GM19468 (cell line): Measurements from ENCODE around the gene ATP13A3.

ENCODE experiments used
- ATAC-seq: cut with Tn5 transposase; IDR thresholded peaks from one replicate; pipeline ENCODE4 v1.9.1; 2021; ENCODE audit warnings: mild to moderate bottlenecking, moderate library complexity, moderate number of reproducible peaks; ENCODE audit not compliant: unreplicated experiment; ENCODE audit errors: extremely low read depth

ATP13A3 gene

DNA sequence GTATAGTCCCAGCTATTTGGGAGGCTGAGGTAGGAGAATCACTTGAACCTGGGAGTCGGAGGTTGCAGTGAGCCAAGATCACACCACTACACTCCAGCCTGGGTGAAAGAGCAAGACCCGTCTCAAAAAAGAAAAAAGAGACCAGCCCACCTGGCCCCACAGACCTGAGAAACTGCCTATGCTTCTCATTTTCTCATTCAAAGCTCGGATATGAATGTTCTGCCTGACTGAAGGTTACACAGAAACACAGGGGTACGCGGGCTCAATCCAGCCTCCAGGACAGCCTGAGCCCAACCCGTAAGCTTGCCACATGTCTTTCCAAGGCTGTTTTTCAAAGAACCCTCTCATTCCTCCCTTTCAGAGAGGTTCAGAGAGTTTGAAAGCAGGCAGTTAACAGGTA, 107.6 kb downstream of the ATP13A3 start:
- ATAC-seq: no peak

- no peak for ATAC-seq
Measured at GRCh38 chr3:194377708-194378107, 109.1 kb downstream of the ATP13A3 start.

GRCh38 chr3:194376241-194376560, 110.6 kb downstream of the ATP13A3 start:
- no peak for ATAC-seq

- no peak for ATAC-seq
Measured at GRCh38 chr3:194375473-194376240, 111.1 kb downstream of the ATP13A3 start.

DNA sequence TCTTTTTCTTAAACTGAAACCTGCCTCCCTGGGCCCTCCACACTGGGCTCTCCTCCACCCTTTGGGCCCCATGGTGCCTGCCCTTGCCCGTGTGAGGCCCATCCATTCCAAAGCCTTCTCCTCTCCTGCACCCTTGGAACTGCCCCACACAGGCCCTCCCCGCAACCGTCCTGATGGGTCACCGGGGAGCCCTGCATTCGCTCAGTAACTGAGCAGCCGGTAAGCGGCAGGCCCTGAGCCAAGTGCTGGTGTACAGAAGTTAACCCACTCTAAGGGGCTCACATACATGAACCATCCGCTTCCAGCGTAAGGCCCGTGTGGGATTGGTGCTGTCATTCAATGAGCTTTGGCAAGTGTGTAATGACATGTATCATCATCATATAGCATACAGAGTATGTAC, 111.9 kb downstream of the ATP13A3 start:
- ATAC-seq: no peak

DNA sequence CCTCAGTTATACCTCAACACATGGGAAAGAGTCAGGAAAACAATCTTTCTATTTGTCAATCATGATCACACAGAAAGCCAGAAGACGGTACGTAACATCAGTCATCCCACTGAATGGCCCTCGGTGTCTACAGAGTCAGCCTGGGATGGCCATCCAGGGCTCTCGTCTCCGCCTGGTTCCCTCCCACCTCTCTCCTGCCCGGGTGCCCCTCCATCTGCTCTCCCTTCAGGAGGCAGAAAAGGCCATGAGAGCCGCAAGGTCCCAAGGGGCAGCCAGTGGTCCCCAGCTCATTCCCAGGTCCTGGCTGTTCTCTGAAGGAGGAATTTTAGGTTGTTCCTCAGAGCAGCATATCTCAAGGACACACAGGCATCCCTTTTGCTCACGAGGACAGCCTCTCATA, 112.9 kb downstream of the ATP13A3 start:
- no peak for ATAC-seq

DNA sequence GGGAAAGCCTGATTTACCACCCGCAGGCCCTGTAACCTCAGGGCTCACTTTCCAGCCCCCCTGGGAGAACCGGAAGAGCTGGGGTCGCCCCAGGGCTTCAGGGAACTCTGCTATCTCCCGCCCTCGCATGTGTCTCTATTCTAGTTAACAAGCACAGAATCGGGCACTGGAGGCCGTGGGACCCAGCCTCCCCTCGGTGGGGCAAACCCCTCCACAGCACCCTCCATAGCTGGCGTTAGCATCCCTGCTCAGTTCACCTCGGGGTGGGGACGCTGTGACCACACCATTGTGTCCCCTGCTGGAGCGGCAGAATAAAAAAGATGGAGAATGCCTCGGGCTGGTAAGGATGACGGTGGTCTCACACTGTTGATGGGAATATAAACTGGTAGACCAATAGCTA, 113.8 kb downstream of the ATP13A3 start:
- no peak for ATAC-seq

- ATAC-seq: no peak
Measured at GRCh38 chr3:194370753-194371152, 116.0 kb downstream of the ATP13A3 start.

- no peak for ATAC-seq
Measured at GRCh38 chr3:194369522-194370279, 117.1 kb downstream of the ATP13A3 start, which contains the start of gene LRRC15. LRRC15 (minus strand) TSS chr3:194369743; CDS start chr3:194361043, 8,700 bp downstream.

DNA sequence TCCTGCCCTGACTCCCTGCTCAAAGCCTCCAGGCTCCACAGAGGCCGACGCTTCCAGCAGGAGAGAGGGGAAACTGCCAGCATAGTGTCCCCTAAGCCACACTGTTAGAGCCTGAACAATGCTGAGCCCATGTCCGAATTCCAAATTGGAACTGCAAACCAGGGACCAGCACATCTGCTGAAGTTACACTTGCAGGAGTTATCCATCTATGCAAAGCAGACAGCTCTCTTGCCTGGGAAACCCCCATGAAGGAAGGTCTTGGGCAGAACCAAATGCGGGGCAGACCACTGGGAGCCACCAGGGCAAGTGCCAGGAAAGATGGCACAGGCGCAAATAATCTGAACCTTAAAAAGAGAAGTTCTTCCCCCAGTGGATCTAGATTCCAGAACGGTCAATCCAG, 117.9 kb downstream of the ATP13A3 start:
- no peak for ATAC-seq

DNA sequence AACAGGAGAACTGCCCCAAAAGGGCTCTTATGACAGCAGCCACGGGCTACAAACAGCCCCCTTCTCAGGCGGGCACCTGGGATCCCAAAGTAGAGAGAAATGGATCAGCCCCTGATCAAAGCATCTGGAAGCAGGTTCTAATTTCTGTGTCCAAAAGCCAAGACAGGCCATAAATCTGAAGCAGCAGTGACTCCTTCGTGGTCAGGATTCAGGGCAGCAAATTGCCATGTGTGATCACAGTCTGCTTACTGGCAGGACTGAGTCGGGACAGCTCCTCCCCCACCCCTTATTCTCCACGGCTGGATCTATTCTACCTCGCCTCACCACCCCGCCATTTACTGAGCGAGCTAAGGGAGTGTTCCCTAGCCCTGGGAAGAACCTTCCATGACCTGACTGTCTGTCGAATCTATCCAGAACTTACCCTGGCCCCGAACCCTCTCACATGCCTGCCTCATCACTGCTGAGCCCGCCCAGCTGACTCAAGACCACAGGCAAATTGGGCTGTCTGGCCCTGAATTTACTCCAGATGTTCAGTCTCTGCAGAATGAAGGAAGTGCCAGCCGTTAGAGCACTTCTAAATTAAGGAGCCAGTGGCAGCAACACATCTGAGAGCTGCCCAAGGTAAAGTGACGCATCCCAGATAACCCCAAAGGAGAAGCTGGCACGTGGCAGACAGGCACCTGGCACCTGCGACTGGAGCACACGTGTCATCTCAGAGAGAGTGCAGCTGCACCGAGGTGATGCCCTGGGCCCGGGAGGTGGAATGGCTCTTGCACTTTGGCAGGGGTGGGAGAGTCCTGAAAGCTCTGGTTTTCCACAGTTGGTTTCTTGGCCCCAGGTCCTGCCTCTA, 118.6 kb downstream of the ATP13A3 start:
- no peak for ATAC-seq

GRCh38 chr3:194365978-194366490, 120.8 kb downstream of the ATP13A3 start:
- ATAC-seq: no peak

DNA sequence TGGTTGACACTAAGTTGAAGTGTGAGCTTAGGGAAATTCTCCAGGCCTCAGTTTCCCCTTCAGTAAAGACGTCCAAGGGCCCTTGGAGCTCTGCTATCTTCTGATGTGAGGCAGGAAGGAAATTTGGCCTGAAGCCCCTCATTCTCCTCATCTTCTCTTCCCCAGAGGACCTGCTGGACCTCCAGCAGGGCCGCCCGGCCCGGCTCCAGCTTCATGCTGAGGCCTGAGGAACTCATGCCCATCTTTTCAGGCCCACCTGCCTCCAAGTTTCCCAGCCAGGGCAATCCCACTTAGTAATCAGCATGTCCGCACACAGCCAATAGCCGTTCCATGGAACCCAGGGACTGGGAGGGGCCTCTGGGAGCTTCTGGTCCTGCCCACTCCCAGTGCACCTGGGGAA, 121.3 kb downstream of the ATP13A3 start:
- no peak for ATAC-seq

DNA sequence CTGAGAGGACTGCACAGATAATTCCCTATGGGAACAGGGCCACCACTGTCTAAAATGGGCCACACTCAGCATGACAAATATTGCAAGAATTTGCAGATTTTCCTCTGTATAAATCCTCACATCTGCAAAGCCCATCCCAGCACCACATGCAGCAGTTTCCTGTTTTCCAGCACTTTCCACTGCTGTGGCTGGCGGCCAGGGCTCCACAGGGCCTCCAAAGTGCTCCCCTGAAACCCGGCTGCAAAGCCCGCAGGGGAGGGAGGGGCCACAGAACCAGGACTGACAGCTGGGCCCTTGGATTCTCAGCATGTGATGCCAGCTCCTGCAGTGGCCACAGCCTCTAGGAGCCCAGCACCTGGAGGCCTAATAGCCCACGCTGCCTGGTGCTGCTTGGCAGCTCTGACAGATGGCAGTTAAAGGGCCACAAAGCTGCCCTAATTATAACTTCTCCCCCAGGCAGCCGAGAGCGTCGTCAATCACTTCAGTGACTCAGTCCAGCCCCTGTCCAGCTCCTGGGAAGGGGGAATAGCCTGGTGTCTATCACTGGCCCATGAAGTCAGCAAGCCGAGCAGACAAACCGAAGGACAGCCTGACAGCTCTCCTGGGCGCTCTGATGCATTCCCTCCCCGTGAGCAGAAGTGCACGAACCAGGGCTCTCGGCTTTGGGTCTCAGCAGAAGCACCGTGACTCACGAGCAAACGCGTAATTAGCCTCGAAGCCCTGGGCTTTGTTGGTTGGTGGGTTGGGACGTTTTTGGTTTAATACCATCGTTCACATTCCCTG, 122.0 kb downstream of the ATP13A3 start:
- no peak for ATAC-seq

GRCh38 chr3:194364314-194364651, 122.5 kb downstream of the ATP13A3 start:
- ATAC-seq: no peak

DNA sequence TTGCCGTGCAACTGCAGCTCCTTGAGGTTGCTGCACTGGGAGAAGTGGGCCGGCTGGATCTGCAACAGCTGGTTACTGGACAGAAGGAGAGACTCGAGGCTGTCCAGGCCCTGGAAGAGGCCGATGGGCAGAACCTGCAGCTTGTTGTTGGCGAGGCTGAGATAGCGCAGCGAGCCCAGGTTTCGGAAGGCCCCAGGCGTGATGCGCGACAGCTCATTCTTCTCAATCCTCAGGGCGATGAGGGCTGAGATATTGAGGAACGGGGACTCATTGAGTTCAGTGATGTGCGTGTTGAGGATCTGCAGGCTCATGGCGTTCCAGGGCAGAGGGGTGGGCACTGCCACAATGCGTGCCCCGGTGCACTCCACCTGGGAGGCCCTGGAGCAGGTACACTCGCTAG, 126.2 kb downstream of the ATP13A3 start:
- no peak for ATAC-seq

- no peak for ATAC-seq
Measured at GRCh38 chr3:194357681-194358080, 129.1 kb downstream of the ATP13A3 start.

- no peak for ATAC-seq
Measured at GRCh38 chr3:194355379-194355778, 131.4 kb downstream of the ATP13A3 start.

- ATAC-seq: no peak
Measured at GRCh38 chr3:194354315-194354714, 132.5 kb downstream of the ATP13A3 start.
